GM21737 (cell line): ENCODE measurements around the gene SLC4A11.
A peak's percentile ranks its signal among the peaks of the same experiment; 100 is the strongest.
"Not testable (repeated sequence)": the region's sequence is repeated elsewhere in the genome, so short reads cannot be mapped to it uniquely, and the experiment has no call there.

ENCODE experiments used
- ATAC-seq: cut with Tn5 transposase; IDR thresholded peaks from one replicate; pipeline ENCODE4 v1.9.1; 2021; ENCODE audit warnings: mild to moderate bottlenecking, moderate library complexity; ENCODE audit not compliant: unreplicated experiment

Gene SLC4A11

DNA sequence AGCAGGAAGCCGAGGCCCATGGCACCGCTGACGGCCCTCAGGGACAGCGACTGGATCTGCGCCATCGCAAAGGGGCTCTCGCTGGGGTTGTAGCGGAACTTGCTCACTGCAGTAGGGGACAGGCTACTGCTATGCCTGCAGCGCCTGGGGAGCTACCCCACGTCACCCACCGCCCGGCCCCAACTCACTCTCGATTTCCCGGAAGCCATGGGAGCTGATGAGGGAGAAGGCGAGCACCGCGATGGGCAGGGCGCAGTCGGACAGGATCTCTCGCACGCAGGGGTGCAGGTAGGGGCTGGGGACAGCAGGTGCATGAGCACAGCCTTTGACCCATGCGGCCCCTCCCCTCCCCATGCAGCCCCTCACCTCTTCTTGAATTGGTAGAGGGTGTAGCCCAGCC, 9.8 kb downstream of the SLC4A11 start:
- ATAC-seq: no peak

DNA sequence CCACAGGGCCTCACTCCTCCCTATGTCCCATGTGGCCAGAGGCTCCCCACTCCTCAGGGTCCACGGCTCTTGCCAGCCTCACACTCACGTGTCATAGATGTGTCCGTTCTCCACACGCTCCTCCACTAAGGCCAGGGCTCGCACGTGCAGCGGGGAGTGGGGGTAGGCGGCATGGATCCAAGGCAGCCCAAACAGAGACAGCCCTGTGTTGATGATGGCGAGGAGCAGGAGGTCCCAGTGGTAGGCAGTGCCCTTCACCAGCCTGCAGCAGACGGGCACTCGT, 10.3 kb downstream of the SLC4A11 start:
- no peak for ATAC-seq

DNA sequence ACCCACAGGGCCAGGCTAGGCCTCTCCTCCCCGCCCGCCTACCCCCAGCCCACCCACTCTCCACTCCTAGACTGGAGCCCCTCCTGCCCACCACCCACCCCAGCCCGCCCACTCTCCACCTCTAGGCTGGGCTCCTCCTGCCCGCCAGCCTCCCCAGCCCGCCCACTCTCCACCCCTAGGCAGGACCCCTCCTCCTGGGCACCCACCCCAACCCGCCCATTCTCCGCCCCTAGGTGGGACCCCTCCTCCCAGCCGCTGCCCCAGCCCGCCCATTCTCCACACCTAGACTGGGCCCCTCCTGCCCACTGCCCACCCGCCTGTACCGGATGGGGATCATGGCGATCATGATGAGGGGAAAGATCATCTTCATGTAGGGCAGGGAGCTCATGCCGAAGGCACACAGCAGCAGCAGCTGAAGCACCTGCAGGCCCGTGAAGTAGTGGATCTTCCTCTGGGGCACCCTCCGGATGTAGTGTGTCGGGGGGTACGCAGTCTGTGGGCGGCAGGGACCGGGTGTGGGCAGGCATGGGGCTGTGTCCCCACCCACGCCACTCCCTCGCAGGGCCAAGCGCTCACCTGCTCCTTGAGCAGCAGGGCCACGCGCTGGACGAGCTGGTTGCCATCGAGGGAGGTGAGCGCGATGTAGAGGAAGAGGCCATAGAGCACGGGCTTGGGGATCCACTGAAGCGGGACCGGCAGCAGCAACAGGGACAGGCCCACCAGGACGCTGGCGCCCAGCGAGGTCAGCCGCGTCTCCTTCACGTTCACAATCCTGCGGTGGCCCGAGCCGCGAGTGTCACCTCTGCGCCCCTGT, 10.8 kb downstream of the SLC4A11 start:
- no peak for ATAC-seq

DNA sequence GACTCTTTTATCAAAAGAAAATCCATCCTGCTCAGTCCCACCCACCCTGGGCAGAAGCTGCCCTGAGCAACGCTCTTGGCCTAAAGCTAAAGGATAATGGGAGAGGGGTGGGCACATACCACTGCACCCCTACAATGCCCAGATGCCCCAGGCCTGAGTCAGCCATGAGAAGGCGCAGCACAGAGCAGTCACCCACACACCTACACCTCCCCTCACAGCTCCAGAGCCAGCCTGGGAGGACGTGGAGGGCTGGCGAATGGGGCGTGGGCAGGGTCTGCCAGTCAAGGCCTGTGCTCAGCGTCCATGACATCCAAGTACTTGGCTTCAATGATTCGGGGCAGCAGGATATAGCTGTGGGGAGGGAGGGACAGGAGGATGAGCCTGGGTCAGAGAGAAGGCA, 11.5 kb downstream of the SLC4A11 start:
- ATAC-seq: no peak

DNA sequence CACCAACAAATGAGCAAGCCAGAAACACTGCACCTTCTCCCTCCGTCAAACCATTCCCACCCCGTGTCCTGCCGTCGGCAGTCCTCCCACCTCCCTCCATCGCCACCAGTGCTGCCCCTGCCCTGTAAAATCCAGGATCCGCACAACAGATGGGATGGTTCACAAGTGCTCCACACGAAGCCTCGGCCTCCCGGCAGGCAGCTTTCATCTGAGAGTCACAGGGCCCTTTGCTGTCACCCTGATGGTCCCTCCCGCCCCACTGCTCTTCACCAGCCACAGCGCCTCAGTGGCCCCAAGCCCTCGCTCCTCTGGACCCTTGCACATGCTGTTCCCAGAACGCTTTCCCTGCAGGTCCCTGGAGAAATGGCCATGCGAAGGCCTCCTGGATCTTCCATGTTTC, 12.1 kb downstream of the SLC4A11 start:
- no peak for ATAC-seq

DNA sequence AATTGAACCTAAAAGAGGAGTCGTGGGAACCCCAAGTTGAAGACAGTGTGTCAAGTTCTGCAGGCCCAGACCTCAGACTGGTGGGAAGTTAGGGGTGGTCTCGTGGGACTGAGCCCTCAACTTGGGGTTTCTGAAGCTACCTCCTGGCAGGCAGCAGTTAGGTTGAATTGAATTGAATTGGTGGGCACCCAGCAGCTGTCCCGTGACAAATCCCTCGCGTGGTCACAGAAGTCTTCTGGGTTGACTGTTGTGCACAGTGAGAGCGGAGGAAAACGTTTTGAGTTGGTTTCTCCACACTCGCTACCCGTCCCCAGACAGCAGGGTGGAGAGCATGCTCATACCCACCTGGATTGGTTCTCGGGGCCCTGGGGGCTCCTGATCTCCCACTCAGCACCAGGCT, 12.9 kb downstream of the SLC4A11 start:
- no peak for ATAC-seq

DNA sequence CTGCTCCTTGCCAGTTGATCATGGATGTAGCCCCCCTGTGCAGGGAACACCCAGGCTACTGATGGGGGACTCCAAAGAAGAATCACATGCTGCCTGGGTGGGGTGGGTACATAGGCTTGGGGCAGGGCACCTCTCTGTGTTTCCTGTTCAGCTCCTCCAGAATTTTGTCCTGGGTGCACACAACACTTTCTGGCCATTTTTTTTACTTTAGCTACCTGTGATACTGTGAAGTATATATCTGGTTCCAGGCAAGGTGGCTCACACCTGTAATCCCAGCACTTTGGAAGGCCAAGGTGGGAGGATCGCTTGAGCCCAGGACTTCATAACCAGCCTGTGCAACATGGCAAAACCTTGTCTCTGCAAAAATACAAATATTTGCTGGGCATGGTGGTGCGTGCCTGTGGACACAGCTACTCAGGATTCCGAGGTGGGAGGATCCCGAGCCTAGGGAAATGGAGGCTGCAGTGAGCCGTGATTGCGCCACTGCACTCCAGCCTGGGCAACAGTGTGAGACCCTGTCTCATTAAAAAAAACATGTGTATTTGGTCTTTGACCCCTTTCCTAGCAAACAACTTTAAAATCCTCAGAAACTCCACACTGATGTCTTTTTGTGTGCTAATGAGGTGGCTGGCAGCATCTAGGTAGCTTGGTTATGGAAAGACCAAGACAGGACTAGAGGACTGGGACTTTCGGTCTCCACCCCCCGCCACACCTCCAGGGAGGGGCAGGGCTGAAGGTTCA, 14.1 kb downstream of the SLC4A11 start:
- no peak for ATAC-seq

DNA sequence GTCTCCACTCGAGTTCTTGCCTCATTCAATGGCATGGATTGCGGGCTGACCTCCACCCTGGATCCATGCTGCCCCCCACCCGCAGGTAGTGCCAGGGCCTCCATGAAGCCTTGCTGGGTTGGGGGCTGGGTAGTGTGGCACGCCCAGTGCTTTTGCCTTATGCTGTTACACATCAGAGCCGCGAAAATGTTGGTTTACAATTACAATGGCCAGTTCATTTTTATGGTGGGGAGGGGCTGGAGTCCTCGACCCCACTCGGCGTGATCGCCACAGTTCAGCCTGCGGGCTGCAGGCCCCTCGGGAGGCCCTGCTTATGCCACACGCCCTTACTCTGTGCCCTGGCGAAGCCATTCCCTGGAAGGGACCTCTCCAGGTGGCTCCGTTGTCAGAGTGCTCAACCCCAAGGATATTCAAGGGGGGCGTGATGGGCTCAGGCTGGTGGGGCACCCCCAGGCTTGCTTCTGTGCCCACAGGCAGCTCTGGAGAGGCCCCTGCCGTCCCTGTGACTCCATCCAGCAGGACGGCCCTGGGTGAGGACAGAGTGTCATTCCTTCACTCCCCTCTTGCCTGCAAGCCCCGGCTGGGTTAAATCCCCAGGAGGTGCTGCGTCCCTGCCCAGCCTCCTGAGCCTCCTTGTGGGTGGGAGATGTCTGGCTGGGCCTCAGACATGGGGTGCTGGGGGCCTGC, 14.9 kb downstream of the SLC4A11 start:
- no peak for ATAC-seq

DNA sequence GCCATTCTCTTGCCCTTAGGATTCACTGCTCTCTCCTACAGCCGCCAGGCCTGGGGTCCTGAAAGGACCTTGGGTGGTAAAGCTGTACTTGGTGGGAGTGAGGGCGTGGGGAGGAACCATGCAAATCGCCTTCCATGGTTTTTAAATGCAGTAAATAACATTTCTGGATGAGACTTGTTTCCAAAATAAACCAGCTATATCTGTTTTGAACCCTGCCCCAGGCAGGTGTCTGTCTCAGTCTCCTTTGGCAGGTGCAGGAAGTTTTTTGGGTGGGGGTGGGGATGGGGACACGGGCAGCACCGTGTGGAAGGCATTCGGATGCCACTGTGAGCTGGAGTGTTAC, 15.4 kb downstream of the SLC4A11 start:
- no peak for ATAC-seq

DNA sequence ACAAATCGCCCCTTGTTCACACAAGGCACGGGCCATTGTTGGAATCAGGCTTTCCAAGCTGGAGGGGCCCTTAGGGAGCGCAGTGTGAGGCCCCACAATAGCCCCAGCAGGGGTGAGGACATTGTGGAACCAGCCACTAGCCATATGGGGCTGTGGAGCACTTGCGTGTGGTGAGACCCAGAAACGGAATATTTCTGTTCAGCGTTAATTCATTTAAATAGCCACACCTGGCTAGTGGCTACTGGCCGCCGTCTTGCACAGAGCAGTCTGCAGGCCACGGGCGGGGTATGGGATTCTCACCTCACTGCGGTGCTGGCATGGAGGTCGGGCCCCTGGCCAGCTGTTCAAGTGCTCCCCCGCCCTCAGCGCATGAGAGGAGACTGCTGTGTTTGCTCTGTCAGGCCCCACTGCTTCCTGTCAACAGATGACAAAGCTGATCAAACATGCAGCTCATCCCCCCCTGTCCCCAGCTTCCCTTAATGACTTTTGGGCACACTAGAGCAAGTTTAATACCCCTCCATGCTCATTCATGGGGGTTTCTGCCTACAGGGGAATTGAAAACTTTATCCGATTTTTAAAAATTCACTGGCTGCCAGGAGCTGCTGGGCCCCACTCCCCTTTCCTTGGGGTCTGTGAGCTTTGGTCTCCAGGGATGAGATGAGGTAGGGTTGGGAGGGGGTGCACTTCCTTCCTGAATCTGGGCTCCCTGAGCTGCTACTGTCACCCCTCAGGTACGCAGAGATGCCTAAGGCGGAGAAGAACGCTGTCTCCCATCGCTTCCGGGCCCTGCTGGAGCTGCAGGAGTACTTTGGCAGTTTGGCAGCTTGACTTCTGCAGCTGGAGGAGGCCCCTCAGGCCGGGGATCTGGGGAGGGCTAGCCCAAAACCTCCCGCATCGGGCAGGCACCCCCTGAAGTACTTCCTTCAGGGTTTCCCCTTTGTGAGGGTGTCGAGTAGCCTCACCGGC, 16.1 kb downstream of the SLC4A11 start:
- peak; percentile 70 for ATAC-seq

DNA sequence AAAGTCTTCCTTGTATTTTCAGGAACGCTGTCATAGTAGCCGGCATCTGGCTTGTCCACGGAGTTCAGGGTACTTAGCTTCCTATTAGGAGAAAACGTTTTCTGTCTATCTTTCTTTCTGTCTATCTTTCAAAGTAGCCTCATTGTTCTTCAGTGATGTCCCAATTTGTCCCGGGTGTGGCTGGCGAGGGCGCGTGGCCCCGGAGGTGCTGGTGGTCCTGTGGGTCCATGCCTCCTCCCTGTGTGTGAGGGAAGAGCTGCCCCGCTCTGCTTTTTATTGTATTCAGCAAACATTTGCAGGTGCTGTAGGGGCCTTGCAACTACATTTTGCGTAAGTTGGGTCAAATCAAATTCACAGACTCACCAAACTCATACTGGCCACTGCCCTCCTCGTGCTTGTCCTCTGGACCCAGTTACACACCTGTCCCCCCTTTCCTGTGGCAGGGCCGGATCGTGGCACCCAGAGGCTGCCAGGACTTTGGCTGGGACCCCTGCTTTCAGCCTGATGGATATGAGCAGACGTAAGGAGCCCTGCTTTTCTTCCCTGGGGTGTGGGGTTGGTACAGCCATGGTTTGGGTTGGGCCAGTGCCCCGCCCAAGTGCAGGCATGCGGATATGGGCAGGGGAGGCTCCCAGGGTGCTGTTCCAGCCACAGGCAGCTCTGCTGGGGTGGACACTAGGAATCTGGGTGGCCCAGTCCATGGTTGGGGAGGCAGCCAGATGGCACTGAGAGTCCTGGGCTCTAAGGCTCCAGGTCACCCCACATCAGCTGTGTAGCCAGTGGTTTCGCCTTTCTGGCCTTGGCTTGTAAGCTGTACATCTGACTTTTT, 17.4 kb downstream of the SLC4A11 start:
- ATAC-seq: no peak

DNA sequence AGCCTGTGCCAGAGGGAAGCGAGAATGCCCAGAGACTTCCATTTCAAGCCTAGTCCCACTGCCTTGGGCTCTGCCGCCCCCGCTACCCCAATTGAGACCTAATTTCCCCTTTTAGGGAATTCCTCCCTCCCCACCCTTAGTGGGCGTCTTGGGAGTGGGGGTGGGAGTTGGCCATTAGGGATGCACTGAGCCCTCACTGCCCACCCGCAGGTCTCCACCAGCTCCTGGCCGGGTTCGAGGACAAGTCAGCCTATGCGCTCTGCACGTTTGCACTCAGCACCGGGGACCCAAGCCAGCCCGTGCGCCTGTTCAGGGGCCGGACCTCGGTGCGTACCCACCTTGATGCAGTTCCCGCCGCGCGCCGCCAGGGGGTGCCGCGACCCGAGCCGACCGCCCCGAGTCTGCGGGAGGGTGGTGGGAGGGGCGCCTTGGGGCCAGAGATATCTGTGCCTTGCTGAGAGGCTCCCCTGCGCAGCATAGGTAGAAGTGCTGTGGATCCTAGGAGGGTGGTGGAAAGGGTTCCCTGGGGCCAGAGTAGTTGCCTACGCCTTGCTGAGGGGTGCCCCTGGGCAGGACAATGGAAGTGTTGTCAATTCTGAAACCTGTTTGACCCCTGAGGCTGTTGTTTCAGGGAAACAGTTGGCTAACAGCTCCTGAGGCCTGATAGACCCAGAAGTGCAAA, 20.5 kb downstream of the SLC4A11 start:
- no peak for ATAC-seq

DNA sequence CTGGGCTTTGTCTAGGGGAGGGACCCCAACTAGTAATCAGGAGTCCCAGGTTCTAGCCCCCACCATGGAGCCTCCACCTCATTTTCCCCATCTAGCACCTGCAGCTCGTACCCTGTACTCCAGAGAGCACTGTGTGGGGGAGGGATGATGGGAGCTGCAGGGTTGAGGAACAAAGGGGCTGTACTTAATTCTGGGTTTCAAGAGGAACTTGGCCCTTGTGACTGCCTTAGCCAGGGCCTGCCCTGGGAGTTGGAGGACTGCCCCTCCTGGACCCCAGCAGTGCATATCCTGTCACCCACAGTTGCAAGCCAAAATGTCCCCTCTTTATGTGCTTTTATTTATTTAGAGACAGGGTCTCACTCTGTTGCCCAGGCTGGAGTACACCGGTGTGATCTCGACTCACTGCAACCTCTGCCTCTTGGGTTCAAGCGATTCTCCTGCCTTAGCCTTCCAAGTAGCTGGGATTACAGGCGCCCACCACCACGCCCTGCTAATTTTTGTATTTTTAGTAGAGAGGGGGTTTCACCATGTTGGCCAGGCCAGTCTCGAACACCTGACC, 23.6 kb downstream of the SLC4A11 start:
- ATAC-seq: not testable (repeated sequence)

DNA sequence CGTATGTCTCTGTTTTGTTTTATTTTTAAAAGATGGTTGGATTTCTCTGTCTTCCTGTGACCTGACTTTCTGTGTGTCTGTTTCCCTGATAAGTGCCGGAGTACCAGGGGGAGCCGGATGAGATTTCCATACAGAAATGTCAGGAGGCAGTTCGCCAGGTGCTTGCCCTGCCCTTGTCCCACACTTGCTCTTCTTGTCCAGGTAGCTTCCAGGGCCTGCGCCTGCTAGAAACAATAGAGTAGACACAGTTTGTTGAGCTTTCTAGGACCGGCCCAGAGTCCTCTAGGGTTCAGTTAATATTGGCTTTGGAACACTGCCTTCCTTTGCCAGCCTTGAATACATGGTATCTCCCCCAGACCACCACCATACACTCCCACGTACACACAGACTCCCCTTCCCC, 25.8 kb downstream of the SLC4A11 start:
- ATAC-seq: no peak

DNA sequence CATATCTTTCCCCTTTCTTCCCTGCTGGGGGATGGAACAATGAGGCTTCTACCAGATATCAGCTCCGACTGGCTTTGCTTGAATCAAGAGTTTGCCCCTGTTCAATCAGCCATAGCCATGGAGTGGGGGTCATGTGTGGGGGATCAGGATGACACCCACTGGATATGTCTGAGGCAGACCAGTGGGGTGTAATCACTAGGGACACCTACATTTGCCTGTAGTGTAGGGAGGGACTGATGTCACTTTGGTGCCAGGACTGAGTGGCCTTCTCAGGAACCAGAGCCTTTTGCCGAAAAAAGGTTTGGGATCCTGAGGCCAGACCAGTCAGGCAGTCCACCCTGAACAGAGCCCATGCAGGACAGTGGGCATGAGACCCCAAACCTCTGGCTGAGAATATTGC, 28.6 kb downstream of the SLC4A11 start:
- no peak for ATAC-seq

DNA sequence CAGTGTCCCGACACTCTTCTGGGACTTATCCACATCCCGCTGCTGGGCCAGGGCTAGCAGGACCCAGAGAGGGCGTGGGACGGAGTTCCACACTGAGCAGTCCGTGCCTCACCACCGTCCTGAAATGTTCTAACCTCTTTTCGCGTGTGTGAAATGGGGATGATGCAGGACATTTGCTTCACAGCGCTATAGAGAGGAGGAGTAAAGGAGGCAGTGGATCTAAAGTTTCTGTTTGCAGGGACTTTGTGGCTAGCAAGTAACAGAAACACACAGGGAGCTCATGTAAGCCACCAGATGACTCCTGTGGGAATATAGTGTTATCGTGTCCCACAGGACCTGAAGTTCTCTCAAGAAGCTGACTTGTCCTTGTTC, 29.1 kb downstream of the SLC4A11 start:
- ATAC-seq: no peak

DNA sequence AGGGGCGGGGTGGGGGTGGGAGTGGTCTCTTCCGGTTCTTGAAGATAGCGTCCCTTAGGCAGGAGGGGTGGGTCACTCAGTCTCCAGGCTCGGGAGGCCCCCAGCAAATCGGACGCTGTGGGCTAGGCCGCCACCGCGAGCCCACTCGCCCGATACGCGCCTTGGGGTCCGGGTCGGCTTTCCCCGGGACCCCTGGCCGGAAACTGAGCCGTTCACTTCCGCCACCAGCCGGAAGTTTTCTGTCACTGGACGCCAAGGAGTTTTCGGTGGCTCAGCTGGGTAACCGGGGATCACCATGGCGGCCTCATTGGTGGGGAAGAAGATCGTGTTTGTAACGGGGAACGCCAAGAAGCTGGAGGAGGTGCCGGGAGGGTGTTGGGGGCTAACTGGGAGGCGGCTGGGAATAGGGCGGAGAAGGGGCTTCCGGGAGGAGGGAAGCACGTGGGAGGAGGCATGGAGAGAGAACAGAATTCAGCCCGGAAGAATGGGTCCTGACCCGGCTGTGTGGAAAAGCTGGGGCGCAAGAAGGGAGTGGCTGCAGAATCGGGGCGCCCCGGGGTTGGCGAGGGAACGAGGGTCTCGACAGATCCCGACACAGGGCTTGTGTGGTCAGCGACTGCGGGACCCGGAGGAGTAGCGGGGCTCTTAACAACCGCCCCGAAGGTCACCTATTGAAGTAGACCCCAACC, 29.6 kb downstream of the SLC4A11 start, which contains the start of gene ITPA:
ITPA (plus strand) TSS at position 242 of the 689 bp plus-strand sequence; CDS start at position 296, 54 bp downstream.
- no peak for ATAC-seq

DNA sequence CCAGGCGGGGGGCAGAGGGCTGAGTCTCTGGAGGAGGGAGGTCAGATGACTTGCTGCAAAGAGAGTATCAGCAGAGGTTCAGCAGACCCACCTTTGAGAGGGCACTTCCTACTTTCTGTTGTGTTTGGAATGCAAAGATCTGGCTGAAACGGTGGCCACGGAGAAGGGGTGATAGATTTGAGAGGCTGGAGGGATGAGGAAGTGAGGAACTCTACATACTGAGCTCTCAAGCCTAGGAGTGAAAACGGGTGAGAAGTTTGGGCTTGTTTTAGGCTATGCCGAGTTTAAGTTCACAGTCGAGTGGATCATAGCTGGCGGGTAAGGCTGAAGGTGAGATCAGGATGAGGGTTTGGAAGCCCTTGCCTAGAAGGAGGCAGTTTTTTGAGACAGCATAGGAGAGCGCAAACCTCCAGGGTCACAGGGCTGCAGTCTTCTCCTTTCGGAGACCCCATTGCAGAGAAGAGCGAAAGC, 30.2 kb downstream of the SLC4A11 start:
- ATAC-seq: no peak
